ENCODE results near the gene MYO9B.

GRCh38 chr19:17138937-17139598, 63.5 kb downstream of the MYO9B start:
- no peak for TF ChIP-seq CTCF (IDR thresholded peaks at IDR 0.05; ENCODE audit: insufficient read depth, low read length, poor library complexity, severe bottlenecking)
- no peak for TF ChIP-seq EZH2phosphoT487 (conservative IDR thresholded peaks at IDR 0.05; ENCODE audit: low read length)
